Inflammatory macrophage (primary cell): ENCODE data around the gene ZKSCAN8.

Experiments
- DNase-seq, 2 donors: peaks; one replicate each; pipeline ENCODE4 v3.0.0-alpha.2; 2020 to 2022

ZKSCAN8 gene

DNA sequence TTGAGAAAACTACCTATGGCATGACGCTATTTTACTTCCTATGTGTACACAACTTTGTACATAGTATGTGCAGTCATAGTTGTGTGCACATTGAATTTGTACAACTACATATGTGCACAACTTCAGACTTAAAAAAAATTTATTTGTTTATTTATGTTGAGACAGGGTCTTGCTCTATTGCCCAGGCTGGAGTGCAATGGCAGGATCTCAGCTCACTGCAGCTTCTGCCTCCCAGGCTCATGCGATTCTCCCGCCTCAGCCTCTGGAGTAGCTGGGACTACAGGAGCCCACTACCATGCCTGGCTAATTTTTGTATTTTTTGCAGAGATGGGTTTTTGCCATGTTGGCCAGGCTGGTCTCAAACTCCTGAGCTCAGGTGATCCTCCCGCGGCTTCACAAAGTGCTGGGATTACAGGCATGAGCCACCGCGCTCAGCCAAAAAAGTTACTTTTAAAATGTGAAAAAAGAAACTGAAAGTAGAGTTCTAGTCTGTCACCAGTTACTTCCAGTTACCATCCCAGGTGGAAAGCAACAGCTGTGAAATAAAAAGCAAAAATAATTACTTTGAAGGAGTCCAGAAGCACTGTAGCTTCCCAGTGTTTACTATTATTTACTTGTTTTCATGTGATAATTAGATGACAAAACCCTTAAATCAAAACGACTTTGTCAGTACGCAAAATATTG, 1.7 kb upstream of the ZKSCAN8 start:
- no peak for DNase-seq

GRCh38 chr6:28140616-28141015, 1.1 kb upstream of the ZKSCAN8 start:
- no peak for DNase-seq

DNA sequence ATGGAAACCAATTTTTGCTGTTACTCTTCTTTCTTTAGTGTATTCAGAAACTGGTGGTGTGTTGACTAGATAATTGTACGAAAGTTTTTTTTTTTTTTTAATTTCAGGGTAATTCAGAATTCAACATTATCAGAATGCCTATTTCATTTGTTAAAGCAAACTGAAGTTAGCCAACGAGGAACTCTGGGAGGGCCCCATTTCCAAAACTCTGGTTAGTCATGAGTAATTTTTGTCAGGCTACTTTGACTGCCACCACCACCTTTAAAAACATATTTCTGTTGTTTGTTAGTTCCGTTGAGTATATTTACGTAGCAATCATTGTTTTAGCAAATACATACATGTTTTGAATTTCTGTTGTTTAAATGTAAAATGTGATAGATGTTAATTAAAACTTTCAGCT, 763 bp downstream of the ZKSCAN8 start:
- DNase-seq = peak in 1 of 2 donors; percentile 20

GRCh38 chr6:28145231-28145630, 3.5 kb downstream of the ZKSCAN8 start:
- no peak for DNase-seq

- DNase-seq = no peak
Measured at GRCh38 chr6:28152531-28152930, 10.8 kb downstream of the ZKSCAN8 start.

DNA sequence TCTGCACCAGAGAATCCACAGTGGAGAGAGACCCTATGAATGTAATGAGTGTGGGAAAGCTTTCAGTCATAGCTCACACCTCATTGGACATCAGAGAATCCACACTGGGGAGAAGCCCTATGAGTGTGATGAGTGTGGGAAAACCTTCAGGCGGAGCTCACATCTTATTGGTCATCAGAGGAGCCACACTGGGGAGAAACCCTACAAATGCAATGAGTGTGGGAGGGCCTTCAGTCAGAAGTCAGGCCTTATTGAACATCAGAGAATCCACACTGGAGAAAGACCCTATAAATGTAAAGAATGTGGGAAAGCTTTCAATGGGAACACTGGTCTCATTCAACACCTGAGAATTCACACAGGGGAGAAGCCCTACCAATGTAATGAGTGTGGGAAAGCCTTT, 11.9 kb downstream of the ZKSCAN8 start:
- DNase-seq = no peak

- no peak for DNase-seq
Measured at GRCh38 chr6:28154357-28154756, 12.7 kb downstream of the ZKSCAN8 start.

- DNase-seq = no peak
Measured at GRCh38 chr6:28158318-28158717, 16.6 kb downstream of the ZKSCAN8 start.

GRCh38 chr6:28159029-28159607, 17.4 kb downstream of the ZKSCAN8 start:
- DNase-seq = no peak

GRCh38 chr6:28160233-28160632, 18.6 kb downstream of the ZKSCAN8 start:
- DNase-seq = no peak

- DNase-seq = peak; percentile 75 to 82
Measured at GRCh38 chr6:28161410-28162079, 19.9 kb downstream of the ZKSCAN8 start.

- no peak for DNase-seq
Measured at GRCh38 chr6:28165563-28165962, 23.9 kb downstream of the ZKSCAN8 start.

GRCh38 chr6:28167068-28167467, 25.4 kb downstream of the ZKSCAN8 start:
- no peak for DNase-seq

DNA sequence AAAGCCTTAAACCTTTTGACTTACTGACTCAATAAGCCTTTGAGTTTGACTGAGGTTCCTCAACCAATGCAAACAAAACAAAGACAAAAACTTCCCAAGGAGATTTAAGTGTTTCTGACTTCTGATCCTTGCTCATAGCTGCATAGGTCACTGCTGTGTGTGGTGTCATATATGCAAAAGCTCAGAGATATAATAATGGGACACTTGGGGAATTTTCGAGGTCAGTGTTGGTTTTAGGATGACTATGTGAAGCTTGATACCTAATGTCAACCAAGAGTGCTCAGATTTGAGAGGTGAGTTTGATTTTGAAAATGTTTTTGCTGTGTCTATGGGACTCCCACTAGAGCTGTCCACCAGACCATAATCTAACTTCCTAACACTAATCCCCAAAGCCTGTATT, 26.2 kb downstream of the ZKSCAN8 start:
- DNase-seq = no peak

- no peak for DNase-seq
Measured at GRCh38 chr6:28171271-28171670, 29.6 kb downstream of the ZKSCAN8 start.

- no peak for DNase-seq
Measured at GRCh38 chr6:28172006-28172405, 30.3 kb downstream of the ZKSCAN8 start.

- DNase-seq = no peak
Measured at GRCh38 chr6:28176373-28176772, 34.7 kb downstream of the ZKSCAN8 start.

- DNase-seq = no peak
Measured at GRCh38 chr6:28182255-28182654, 40.6 kb downstream of the ZKSCAN8 start.

DNA sequence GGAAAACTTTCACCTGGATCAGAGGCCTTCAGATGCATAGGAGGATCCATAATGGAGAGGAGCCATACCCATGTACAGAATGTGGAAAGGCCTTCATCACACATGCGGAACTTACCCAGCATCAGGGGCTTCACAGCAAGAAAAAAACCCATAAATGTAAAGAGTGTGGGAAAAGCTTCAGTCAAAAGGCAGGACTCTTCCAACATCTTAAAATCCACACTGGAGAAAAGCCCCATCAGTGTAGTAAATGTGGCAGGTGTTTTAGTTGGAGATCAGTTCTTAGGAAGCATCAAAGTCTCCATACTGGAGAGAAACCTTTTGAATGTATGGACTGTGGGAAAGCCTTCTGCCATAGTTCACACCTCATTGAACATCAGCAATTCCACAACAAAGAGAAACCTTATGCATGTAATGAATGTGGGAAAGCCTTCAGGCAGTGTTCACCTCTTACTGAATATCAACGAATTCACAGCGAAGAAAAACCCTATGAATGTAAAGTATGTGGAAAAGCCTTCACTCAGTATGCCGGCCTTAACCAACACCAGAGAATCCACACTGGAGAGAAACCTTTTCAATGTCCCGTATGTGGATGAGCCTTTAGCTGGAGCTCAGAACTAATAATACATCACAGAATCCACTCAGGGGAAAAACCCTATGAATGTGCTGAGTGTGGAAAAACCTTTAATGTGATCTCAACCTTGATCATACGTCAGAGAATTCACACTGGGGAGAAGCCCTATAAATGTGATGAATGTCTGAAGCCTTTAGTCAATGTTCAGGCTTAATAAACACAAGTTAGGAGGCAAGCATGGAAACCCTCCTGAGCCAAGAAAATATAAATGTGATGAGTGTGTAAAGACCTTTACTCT, 46.7 kb downstream of the ZKSCAN8 start:
- DNase-seq = no peak

- DNase-seq = no peak
Measured at GRCh38 chr6:28200020-28200419, 58.3 kb downstream of the ZKSCAN8 start.

DNA sequence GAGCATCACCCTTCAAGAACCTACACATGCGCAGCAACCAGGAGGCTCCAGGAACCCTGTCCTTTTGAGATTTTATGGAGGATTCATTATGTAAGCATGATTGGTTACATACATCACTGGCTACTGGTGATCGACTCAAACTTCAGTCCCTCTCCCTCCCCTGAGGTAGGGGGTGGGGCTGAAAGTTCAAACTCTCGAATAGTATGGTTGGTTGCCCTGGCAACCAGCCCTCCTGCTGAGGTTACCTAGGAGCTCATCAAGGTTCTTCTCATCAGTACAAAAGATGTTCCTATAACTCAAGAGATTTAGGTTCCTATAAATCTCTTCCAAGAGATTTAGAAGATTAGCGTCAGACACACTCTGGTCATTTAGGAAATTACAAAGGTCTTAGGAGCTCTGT, 61.5 kb downstream of the ZKSCAN8 start:
- no peak for DNase-seq

DNA sequence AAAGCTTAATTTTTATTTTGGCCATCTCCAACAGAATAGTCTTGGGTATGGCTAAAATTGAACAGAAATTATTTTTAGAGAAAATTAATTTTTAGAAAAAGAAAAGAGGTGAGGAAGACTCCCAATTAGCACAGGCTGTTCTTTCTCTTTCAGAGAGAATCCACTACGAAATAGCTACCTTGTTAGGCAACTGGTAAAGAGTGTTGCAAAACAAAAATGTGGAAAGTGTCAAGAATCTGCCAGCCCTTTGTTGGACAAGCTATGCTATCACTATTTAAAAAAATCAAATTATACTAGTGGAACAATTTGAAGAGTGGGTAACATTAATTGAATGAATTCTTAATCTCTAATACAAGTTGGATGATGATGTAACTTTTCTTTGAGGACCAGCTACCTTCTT, 64.2 kb downstream of the ZKSCAN8 start:
- DNase-seq = peak in 1 of 2 donors; percentile 45

DNA sequence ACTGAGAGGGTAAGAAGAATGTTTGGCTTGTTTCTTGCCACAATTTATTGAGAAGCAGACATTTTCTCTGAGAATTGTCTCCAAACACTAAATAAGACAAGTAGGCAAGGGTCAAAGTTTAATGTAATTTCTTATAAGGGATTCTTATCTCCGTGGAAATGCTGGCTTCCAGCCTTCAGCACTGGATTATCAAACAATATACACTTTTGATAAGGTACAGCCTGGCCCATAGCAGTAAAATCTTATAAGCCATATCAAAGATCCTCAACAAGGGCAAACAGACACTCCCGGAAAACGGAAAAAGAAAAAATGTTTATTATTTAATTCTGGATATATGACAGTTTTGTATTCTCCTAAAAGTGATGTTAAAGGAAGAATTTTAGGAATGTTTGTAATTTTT, 64.8 kb downstream of the ZKSCAN8 start:
- no peak for DNase-seq
